ENCODE data around the gene FBRS.

The FBRS gene

DNA sequence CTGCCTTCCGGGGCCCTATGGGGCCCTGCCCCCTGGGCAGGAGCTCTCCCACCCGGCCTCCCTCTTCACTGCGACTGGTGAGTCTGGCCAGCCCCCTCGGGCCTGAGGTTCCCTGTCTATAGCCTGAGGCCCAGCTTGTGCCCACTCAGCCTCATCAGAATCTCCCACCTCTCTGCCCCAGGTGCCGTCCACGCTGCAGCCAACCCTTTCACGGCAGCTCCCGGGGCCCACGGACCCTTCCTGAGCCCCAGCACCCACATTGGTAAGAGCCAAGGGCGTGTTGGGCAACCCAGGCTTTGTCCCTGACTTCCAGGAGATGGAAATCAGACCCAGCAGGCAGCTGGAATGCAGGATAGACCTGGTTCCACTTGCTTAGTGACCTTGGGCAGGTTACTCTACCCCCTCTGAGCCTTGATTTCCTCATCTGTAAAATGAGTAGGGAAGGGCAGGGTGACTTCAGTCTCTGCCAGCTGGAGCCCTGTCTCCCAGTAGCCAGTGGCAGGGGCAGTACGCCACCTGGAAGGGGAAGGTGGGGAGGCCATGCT, 9.2 kb downstream of the FBRS start:
- Histone ChIP-seq H3K4me1 (no peaks in the 10 kb centered on the region), H3K36me3 (peaks cover 62% of the 10 kb centered on the region), H3K9me3 (no peaks in the 10 kb centered on the region), H3K27me3 (no peaks in the 10 kb centered on the region), H3K4me3 (ENCODE audit: low read depth, low read length) (no peak overlapping the region)
- DNase-seq: no peak
- TF ChIP-seq, protein P1, sequence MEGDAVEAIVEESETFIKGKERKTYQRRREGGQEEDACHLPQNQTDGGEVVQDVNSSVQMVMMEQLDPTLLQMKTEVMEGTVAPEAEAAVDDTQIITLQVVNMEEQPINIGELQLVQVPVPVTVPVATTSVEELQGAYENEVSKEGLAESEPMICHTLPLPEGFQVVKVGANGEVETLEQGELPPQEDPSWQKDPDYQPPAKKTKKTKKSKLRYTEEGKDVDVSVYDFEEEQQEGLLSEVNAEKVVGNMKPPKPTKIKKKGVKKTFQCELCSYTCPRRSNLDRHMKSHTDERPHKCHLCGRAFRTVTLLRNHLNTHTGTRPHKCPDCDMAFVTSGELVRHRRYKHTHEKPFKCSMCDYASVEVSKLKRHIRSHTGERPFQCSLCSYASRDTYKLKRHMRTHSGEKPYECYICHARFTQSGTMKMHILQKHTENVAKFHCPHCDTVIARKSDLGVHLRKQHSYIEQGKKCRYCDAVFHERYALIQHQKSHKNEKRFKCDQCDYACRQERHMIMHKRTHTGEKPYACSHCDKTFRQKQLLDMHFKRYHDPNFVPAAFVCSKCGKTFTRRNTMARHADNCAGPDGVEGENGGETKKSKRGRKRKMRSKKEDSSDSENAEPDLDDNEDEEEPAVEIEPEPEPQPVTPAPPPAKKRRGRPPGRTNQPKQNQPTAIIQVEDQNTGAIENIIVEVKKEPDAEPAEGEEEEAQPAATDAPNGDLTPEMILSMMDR (IDR thresholded peaks at IDR 0.05; ENCODE audit: low read depth, low read length): no peak

DNA sequence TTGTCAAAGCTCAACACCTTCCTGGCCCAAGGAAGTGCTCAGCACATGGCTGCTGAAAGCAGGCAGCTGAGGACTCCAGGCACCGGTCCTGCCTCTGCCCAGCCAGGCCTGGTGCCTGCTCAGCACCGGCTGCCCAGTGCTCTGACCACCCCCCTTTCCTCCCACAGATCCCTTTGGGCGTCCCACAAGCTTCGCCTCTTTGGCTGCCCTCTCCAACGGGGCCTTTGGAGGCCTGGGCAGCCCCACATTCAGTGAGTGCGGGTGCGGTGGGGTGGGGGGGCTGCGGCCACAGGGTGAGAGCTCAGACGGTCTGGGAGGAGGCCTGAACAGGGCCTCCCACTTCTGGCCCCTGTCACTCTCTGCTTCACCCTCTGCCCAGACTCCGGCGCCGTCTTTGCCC, 10.2 kb downstream of the FBRS start:
- H3K4me1 ChIP-seq: no peaks in the 10 kb centered on the region
- no peak for DNase-seq
- H3K9me3 ChIP-seq: no peaks in the 10 kb centered on the region
- H3K36me3 ChIP-seq: peaks cover 52% of the 10 kb centered on the region
- no peak overlapping the region for H3K4me3 ChIP-seq (ENCODE audit: low read depth, low read length)
- no peaks in the 10 kb centered on the region for H3K27me3 ChIP-seq
- TF ChIP-seq, protein P1 (IDR thresholded peaks at IDR 0.05; ENCODE audit: low read depth, low read length): no peak

DNA sequence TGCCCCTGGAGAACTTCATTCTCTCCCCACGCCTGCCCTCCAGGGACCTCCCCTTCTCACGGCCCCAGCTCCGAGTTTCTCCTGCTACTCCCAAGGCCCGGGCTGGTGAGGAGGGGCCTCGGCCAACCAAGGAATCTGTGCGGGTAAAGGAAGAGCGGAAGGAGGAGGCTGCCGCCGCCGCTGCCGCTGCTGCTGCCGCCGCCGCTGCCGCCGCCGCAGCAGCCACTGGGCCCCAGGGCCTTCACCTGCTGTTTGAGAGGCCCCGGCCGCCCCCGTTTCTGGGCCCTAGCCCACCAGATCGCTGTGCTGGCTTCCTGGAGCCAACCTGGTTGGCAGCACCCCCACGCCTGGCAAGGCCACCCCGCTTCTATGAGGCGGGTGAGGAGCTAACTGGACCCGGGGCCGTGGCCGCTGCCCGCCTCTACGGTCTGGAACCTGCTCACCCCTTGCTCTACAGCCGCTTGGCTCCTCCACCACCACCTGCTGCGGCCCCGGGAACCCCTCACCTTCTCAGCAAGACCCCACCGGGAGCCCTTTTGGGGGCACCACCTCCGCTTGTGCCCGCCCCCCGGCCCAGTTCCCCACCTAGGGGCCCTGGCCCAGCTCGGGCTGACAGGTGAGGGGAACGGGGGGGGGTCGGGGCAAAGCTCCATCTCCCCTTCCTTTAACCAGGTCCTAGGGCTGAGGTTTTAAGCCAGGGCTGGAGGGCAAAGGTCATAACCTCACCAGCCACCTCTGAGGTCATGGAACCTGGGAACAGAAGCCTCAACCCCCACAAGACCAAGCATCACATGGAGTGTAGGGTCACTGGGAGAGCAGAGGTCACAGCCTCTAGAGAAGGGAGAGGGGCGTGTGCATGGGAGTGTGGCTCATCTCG, 11.0 kb downstream of the FBRS start:
- H3K4me1 ChIP-seq: no peaks in the 10 kb centered on the region
- TF ChIP-seq, protein P1 (IDR thresholded peaks at IDR 0.05; ENCODE audit: low read depth, low read length): no peak
- H3K4me3 ChIP-seq (ENCODE audit: low read depth, low read length): no peak overlapping the region
- no peak for DNase-seq
- H3K9me3 ChIP-seq: no peaks in the 10 kb centered on the region
- H3K27me3 ChIP-seq: no peaks in the 10 kb centered on the region
- H3K36me3 ChIP-seq: peaks cover 48% of the 10 kb centered on the region

DNA sequence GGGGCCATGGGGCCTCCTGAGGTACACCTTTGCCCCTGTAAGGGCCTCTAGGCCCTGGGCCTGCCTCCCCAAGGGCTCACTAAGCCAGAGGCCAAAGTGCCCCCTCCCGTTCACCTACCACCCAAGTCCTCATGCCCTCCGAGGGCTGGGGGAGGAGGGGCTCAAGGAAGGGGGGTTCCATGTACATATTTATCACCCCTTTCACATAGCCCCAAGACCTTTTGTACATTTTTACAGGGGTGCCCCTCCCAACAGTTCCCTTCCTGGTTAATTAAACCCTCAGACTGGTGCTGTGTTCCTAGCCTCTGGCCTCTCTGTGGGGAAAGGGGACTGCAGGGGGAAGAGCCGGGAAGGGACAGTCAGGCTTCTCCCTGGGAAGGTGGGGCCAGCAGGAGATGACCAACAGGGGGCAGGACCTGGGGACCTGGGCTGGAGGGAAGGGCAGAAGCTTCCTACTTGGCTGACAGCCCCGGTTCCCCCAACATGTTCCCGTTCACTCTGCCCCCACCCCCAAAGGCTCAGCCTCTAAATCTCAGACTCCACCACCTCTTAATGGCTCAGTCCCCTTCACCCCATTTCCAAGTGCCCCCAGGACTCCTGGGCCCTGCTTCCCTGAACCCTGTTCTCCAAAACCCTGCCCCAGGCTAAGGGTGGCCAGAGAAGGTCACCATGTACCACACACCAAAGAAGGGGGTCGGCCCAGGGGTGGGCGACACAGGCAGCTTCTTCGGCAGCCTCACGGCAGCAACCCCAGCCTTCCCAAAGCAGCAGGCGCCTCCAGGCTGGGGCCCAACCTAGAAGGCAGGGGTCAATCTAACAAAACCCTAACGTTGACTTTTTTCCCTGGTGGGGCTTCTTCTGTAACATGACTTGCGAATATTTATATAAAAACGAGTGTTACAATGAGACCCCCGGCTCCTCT, 11.9 kb downstream of the FBRS start:
- Histone ChIP-seq H3K36me3 (peaks cover 40% of the 10 kb centered on the region), H3K4me3 (ENCODE audit: low read depth, low read length) (no peak overlapping the region), H3K9me3 (no peaks in the 10 kb centered on the region), H3K27me3 (no peaks in the 10 kb centered on the region), H3K4me1 (no peaks in the 10 kb centered on the region)
- TF ChIP-seq, protein P1 (IDR thresholded peaks at IDR 0.05; ENCODE audit: low read depth, low read length): peak; percentile 20; the same call in 1 of the 2 replicates
- no peak for DNase-seq

DNA sequence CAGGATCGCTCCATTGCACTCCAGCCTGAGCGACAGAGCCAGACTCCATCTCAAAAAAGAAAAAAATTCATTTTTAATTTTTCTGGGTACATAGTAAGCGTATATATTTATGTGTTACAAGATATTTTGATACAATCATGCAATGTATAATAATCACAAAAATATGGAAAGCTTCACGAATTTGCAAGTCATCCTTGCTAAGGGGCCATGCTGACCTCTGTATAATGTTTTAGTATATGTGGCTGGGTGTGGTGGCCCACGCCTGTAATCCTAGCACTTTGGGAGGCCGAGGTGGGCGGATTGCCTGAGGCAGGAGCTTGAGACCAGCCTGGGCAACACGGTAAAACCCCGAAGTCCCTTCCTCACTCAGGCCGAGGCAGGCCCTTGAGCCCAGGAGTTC, 16.9 kb downstream of the FBRS start:
- H3K4me3 ChIP-seq (ENCODE audit: low read depth, low read length): no peak overlapping the region
- no peaks in the 10 kb centered on the region for H3K36me3 ChIP-seq
- no peaks in the 10 kb centered on the region for H3K9me3 ChIP-seq
- no peaks in the 10 kb centered on the region for H3K4me1 ChIP-seq
- no peaks in the 10 kb centered on the region for H3K27me3 ChIP-seq
- DNase-seq: no peak
- TF ChIP-seq, protein P1 (IDR thresholded peaks at IDR 0.05; ENCODE audit: low read depth, low read length): no peak
